Transverse colon (tissue), 4 donors: ENCODE results near the gene KLF11. TPM values are rescaled to one million over a fixed set of nuclear protein-coding genes. Genes with fewer than 3 reads are reported as not detected.

ENCODE experiments used
- DNase-seq: peaks from one replicate; pipeline ENCODE4 v3.0.0-alpha.2; 2019
- H3K27ac ChIP-seq, 4 donors: fragments of 200-600 bp; sonication (generic); 2 replicates each; pipeline ENCODE4 v1.5.1; 2016 to 2018; ENCODE audit warnings: inconsistent platforms in 4 of 4
- H3K27me3 ChIP-seq: fragments of 200-600 bp; sonication (generic); 2 replicates; pipeline ENCODE4 v1.5.1; 2017; ENCODE audit warnings: inconsistent platforms
- H3K36me3 ChIP-seq, 4 donors: fragments of 200-600 bp; sonication (generic); 2 replicates each; pipeline ENCODE4 v1.5.1; 2017 to 2019; ENCODE audit warnings: inconsistent platforms in 4 of 4
- H3K4me1 ChIP-seq, 4 donors: fragments of 200-600 bp; sonication (generic); 2 replicates each; pipeline ENCODE4 v1.5.1; 2017 to 2020; ENCODE audit warnings: inconsistent platforms in 4 of 4
- H3K4me3 ChIP-seq, 4 donors: fragments of 200-600 bp; sonication (generic); 1 replicate in 1 of 4; 2 replicates in 3 of 4; pipeline versions ENCODE4 v1.5.1 to v1.6.1; 2017 to 2019; ENCODE audit warnings: inconsistent platforms in 4 of 4
- H3K9me3 ChIP-seq, 2 donors: fragments of 200-600 bp; sonication (generic); 2 replicates each; pipeline ENCODE4 v1.5.1; 2017 to 2019; ENCODE audit warnings: inconsistent platforms in 2 of 2
- CTCF ChIP-seq, 5 experiments: fragments of 200-600 bp in 3 of 5; fragments of 450-650 bp in 2 of 5; sonication (generic) in 3 of 5; IDR thresholded peaks; 1 replicate in 2 of 5; 2 replicates in 3 of 5; pipeline ENCODE4 v1.5.1; 2016 to 2017; ENCODE audit warnings: antibody characterized with exemption in 5 of 5, inconsistent platforms in 3 of 5, mild to moderate bottlenecking in 2 of 5, moderate library complexity in 1 of 5
- EP300 ChIP-seq: sonication (generic); formaldehyde crosslinking; IDR thresholded peaks from one replicate; pipeline ENCODE4 v1.6.1; 2017; ENCODE audit warnings: antibody characterized with exemption, low read depth
- POLR2A ChIP-seq: fragments of 450-650 bp; IDR thresholded peaks from one replicate; pipeline ENCODE4 v1.6.1; 2016; ENCODE audit warnings: antibody characterized with exemption, mild to moderate bottlenecking, moderate library complexity
- POLR2AphosphoS5 ChIP-seq, 3 donors: sonication (generic); formaldehyde crosslinking; IDR thresholded peaks; one replicate each; pipeline ENCODE4 v1.6.1; 2016; ENCODE audit warnings: antibody characterized with exemption in 3 of 3
- WGBS, 2 donors: methylation state at CpG; one replicate each; pipeline ENCODE4 v1.1.5; 2018; ENCODE audit warnings: low coverage in 1 of 2; 5-methylcytosine and 5-hydroxymethylcytosine counted together
- in situ Hi-C, 4 donors: fragments of 200-750 bp; cut with MboI; loops; one replicate each; pipeline versions ENCODE4 v1.15.0 to v1.15.1; 2017; ENCODE audit warnings: low sequenced_read_pairs in 3 of 4, low pct_ligation_motif_present in 1 of 4, low pct_unique_long_range_greater_than_20kb in 1 of 4
- intact Hi-C: fragments of 100-400 bp; cut with DNase I; formaldehyde crosslinking; loops from one replicate; pipeline ENCODE4 v1.15.1; 2023; ENCODE audit warnings: low total_unique reads
- total RNA-seq, 4 donors: library from RNA; depleted of rRNA; stranded (reverse); fragments of >200 nt; gene quantifications; one replicate each; pipeline ENCODE4 v1.1.0, GENCODE V29; 2016

Gene KLF11
- total RNA-seq, 4 donors from 2014 or later: 6.6 to 17.0 (median 10.5) TPM

GRCh38 chr2:10047616-10048500 lies 4.5 kb downstream of the KLF11 start:
- Histone ChIP-seq H3K27ac (peak overlapping the region in 1 of 4 donors; percentile 99), H3K4me1 (peaks cover 7 to 44% (median 28%) of the 10 kb centered on the region in 4 donors), H3K4me3 (no peak overlapping the region), H3K36me3 (peaks cover 0 to 10% (median 4%) of the 10 kb centered on the region in 4 donors), H3K27me3 (no peaks in the 10 kb centered on the region), H3K9me3 (no peaks in the 10 kb centered on the region)
- in situ Hi-C loops: loop anchor here in 3 of 4 donors (5.0 to 10.0 kb wide), 2 partner anchors 66 to 243 kb away; no protein-coding TSS in a partner anchor
- TF ChIP-seq POLR2AphosphoS5 (IDR thresholded peaks at IDR 0.05) (no peak), CTCF (IDR thresholded peaks at IDR 0.05) (no peak), EP300 (no peak), POLR2A (no peak)
- no peak for DNase-seq
- 80 to 91% methylated on average over 2 to 15 of the region's 15 CpGs for whole genome bisulfite sequencing, 2 donors
- intact Hi-C loops: loop anchor here (2.0 kb wide), 1 partner anchor 233 kb away; no protein-coding TSS in a partner anchor

- Histone ChIP-seq H3K36me3 (peaks cover 0 to 10% (median 5%) of the 10 kb centered on the region in 4 donors), H3K27me3 (no peaks in the 10 kb centered on the region), H3K9me3 (no peaks in the 10 kb centered on the region), H3K4me3 (no peak overlapping the region), H3K27ac (peak overlapping the region in 1 of 4 donors; percentile 60), H3K4me1 (peaks cover 15 to 44% (median 29%) of the 10 kb centered on the region in 4 donors)
- 0 to 57% methylated on average over 1 to 10 of the region's 10 CpGs for WGBS, 2 donors
- no peak for DNase-seq
- intact Hi-C loops: loop anchor here (2.0 kb wide), 1 partner anchor 234 kb away; no protein-coding TSS in a partner anchor
- TF ChIP-seq CTCF (IDR thresholded peaks at IDR 0.05) (peak; percentile 59 to 74 (median 70)), POLR2A (no peak)
- in situ Hi-C loops: loop anchor here in 3 of 4 donors (5.0 to 10.0 kb wide), 2 partner anchors 66 to 244 kb away; no protein-coding TSS in a partner anchor
Observed at GRCh38 chr2:10048501-10049171, 5.3 kb downstream of the KLF11 start.

GRCh38 chr2:10052216-10052615 lies 8.9 kb downstream of the KLF11 start:
- Histone ChIP-seq H3K9me3 (no peaks in the 10 kb centered on the region), H3K27ac (peak overlapping the region in 1 of 4 donors; percentile 27), H3K4me1 (peaks cover 11 to 25% (median 21%) of the 10 kb centered on the region in 4 donors), H3K36me3 (peaks cover 0 to 10% (median 5%) of the 10 kb centered on the region in 4 donors), H3K27me3 (no peaks in the 10 kb centered on the region), H3K4me3 (no peak overlapping the region)
- in situ Hi-C loops: loop anchor here in 2 of 4 donors (10.0 to 25.0 kb wide), 2 partner anchors 237 to 240 kb away; no protein-coding TSS in a partner anchor
- DNase-seq: no peak
- WGBS, 2 donors: 81 to 89% methylated on average over 7 to 16 of the region's 16 CpGs
- no peak for TF ChIP-seq EP300
- no peak for TF ChIP-seq POLR2A
- TF ChIP-seq CTCF (IDR thresholded peaks at IDR 0.05): no peak
- no peak for TF ChIP-seq POLR2AphosphoS5 (IDR thresholded peaks at IDR 0.05)
- intact Hi-C loops: loop anchor here (5.0 kb wide), 1 partner anchor 70 kb away; no protein-coding TSS in a partner anchor

GRCh38 chr2:10053351-10053750 lies 10.0 kb downstream of the KLF11 start:
- 59 to 71% methylated on average over 4 of the region's 4 CpGs for WGBS, 2 donors
- H3K4me3 ChIP-seq: no peak overlapping the region
- H3K27me3 ChIP-seq: no peaks in the 10 kb centered on the region
- peaks cover 0 to 10% (median 5%) of the 10 kb centered on the region in 4 donors for H3K36me3 ChIP-seq
- peaks cover 16 to 30% (median 23%) of the 10 kb centered on the region in 4 donors for H3K4me1 ChIP-seq
- DNase-seq: no peak
- no peak for TF ChIP-seq EP300
- TF ChIP-seq POLR2AphosphoS5 (IDR thresholded peaks at IDR 0.05): no peak
- no peak for TF ChIP-seq CTCF (IDR thresholded peaks at IDR 0.05)
- no peak for TF ChIP-seq POLR2A
- in situ Hi-C loops: loop anchor here in 2 of 4 donors (10.0 to 25.0 kb wide), 2 partner anchors 239 to 241 kb away; no protein-coding TSS in a partner anchor
- peak overlapping the region in 2 of 4 donors; percentile 8 to 27 for H3K27ac ChIP-seq
- H3K9me3 ChIP-seq: no peaks in the 10 kb centered on the region
- intact Hi-C loops: loop anchor here (5.0 kb wide), 1 partner anchor 71 kb away; no protein-coding TSS in a partner anchor
